ENCODE results near the gene FOXJ2. TPM values are rescaled to one million over a fixed set of nuclear protein-coding genes. Genes with fewer than 3 reads are reported as not detected.
A peak's percentile ranks its signal among the peaks of the same experiment; 100 is the strongest.

FOXJ2 gene
- total and polyA plus RNA-seq, 10 of the 15 experiments (the other 5 are each of a cell fraction or from before 2014, with no cell fraction given), result 1.4 to 9.3 (median 4.8) TPM

- Histone ChIP-seq H3K27me3 (replicated peaks in 1 of 2; ENCODE audit: control insufficient read depth in 2 of 2, insufficient read depth in 2 of 2, low read length in 1 of 2) (no peaks in the 10 kb centered on the region), H4K20me1 (ENCODE audit: control insufficient read depth, insufficient read depth) (peaks cover 4% of the 10 kb centered on the region; the same call in 1 of the 2 replicates), H3K79me2 (ENCODE audit: control insufficient read depth, insufficient read depth, low read length) (peaks cover 9% of the 10 kb centered on the region), H3K4me3 (no peak overlapping the region), H3K27ac (ENCODE audit: control insufficient read depth, insufficient read depth) (no peak overlapping the region), H2AFZ (ENCODE audit: control insufficient read depth, low read depth, low read length) (no peak overlapping the region), H3K4me1 (ENCODE audit: control insufficient read depth, insufficient read depth, low read length) (peaks cover 17% of the 10 kb centered on the region), H3K36me3 (ENCODE audit: control insufficient read depth in 2 of 2, insufficient read depth in 2 of 2, low read length in 1 of 2) (peaks cover 2% of the 10 kb centered on the region in 2 experiments; a peak in 2 of 4 replicates), H3K9me3 (replicated peaks; ENCODE audit: control insufficient read depth, insufficient read depth, low read length) (no peaks in the 10 kb centered on the region), H3K4me2 (ENCODE audit: control insufficient read depth, insufficient read depth) (peak overlapping the region; percentile 53), H3K9ac (ENCODE audit: control insufficient read depth, insufficient read depth, low read length) (no peak overlapping the region)
- CTCF ChIA-PET, result interaction anchor here (1.0 to 1.8 kb wide), 7 partner anchors 8 to 193 kb away, joined by 3 to 6 read pairs (median 4); no protein-coding TSS in a partner anchor
- POLR2A ChIA-PET, result no interaction called here
- FAIRE-seq (no peak), DNase-seq (ENCODE audit: low read depth, low spot score) (no peak), ATAC-seq (no peak)
- TF ChIP-seq IRF3 (IDR thresholded peaks at IDR 0.05), result no peak
- TF ChIP-seq TARDBP (IDR thresholded peaks at IDR 0.05; ENCODE audit: borderline replicate concordance), result no peak
- no peak for TF ChIP-seq HDAC6 (IDR thresholded peaks at IDR 0.05; ENCODE audit: unreplicated experiment)
- TF ChIP-seq SREBF2 (IDR thresholded peaks at IDR 0.05; ENCODE audit: low read length), result no peak
- TF ChIP-seq NFYA (IDR thresholded peaks at IDR 0.05; ENCODE audit: borderline replicate concordance, low read depth, low read length), result no peak
- TF ChIP-seq TAF1 (IDR thresholded peaks at IDR 0.05; ENCODE audit: borderline replicate concordance, low read depth, low read length), result no peak
- no peak for TF ChIP-seq STAT3 (IDR thresholded peaks at IDR 0.05; ENCODE audit: low read depth, low read length)
- TF ChIP-seq PKNOX1 (IDR thresholded peaks at IDR 0.05), result no peak
- no peak for TF ChIP-seq SMAD5 (IDR thresholded peaks at IDR 0.05; ENCODE audit: low read depth)
- no peak for TF ChIP-seq IRF5 (IDR thresholded peaks at IDR 0.05; ENCODE audit: borderline replicate concordance)
- intact Hi-C loops (cut with micrococcal nuclease; ENCODE audit: unreplicated experiment), result loop anchor here (5.0 kb wide), 1 partner anchor 44 kb away; the partner anchor contains the start of gene NECAP1
- RAD21 ChIA-PET (ENCODE audit: unreplicated experiment), result interaction anchor here (0.7 to 1.4 kb wide), 3 partner anchors 40 to 77 kb away, joined by 3 to 4 read pairs (median 4); no protein-coding TSS in a partner anchor
- SMC1A ChIA-PET (ENCODE audit: uncharacterized antibody, unreplicated experiment), result interaction anchor here (0.9 to 2.4 kb wide), 5 partner anchors 8 to 51 kb away, joined by 3 to 6 read pairs (median 5); no protein-coding TSS in a partner anchor
- no TSS peak for BruUV-seq (replicated peaks)
- 90% methylated on average over 6 of the region's 6 CpGs for WGBS (ENCODE audit: insufficient coverage, insufficient replicate concordance, low lambda C conversion rate, missing lambda C conversion rate)
- in situ Hi-C loops (cut with MboI), result no loop called here
These were observed 5.4 kb downstream of the FOXJ2 start for GRCh38 chr12:8037947-8038346.
